ENCODE measurements around the gene TNFRSF12A.
"Not testable (repeated sequence)": the region's sequence is repeated elsewhere in the genome, so short reads cannot be mapped to it uniquely, and the experiment has no call there.

DNA sequence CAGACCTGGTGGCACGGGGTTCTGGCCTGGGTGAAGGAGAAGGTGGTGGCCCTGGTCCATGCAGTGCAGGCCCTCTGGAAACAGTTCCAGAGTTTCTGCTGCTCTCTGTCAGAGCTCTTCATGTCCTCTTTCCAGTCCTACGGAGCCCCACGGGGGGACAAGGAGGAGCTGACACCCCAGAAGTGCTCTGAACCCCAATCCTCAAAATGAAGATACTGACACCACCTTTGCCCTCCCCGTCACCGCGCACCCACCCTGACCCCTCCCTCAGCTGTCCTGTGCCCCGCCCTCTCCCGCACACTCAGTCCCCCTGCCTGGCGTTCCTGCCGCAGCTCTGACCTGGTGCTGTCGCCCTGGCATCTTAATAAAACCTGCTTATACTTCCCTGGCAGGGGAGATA is 49.0 kb downstream of the TNFRSF12A start:
- TF ChIP-seq, protein P1, sequence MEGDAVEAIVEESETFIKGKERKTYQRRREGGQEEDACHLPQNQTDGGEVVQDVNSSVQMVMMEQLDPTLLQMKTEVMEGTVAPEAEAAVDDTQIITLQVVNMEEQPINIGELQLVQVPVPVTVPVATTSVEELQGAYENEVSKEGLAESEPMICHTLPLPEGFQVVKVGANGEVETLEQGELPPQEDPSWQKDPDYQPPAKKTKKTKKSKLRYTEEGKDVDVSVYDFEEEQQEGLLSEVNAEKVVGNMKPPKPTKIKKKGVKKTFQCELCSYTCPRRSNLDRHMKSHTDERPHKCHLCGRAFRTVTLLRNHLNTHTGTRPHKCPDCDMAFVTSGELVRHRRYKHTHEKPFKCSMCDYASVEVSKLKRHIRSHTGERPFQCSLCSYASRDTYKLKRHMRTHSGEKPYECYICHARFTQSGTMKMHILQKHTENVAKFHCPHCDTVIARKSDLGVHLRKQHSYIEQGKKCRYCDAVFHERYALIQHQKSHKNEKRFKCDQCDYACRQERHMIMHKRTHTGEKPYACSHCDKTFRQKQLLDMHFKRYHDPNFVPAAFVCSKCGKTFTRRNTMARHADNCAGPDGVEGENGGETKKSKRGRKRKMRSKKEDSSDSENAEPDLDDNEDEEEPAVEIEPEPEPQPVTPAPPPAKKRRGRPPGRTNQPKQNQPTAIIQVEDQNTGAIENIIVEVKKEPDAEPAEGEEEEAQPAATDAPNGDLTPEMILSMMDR (IDR thresholded peaks at IDR 0.05): not testable (repeated sequence)
- TF ChIP-seq, protein P2, sequence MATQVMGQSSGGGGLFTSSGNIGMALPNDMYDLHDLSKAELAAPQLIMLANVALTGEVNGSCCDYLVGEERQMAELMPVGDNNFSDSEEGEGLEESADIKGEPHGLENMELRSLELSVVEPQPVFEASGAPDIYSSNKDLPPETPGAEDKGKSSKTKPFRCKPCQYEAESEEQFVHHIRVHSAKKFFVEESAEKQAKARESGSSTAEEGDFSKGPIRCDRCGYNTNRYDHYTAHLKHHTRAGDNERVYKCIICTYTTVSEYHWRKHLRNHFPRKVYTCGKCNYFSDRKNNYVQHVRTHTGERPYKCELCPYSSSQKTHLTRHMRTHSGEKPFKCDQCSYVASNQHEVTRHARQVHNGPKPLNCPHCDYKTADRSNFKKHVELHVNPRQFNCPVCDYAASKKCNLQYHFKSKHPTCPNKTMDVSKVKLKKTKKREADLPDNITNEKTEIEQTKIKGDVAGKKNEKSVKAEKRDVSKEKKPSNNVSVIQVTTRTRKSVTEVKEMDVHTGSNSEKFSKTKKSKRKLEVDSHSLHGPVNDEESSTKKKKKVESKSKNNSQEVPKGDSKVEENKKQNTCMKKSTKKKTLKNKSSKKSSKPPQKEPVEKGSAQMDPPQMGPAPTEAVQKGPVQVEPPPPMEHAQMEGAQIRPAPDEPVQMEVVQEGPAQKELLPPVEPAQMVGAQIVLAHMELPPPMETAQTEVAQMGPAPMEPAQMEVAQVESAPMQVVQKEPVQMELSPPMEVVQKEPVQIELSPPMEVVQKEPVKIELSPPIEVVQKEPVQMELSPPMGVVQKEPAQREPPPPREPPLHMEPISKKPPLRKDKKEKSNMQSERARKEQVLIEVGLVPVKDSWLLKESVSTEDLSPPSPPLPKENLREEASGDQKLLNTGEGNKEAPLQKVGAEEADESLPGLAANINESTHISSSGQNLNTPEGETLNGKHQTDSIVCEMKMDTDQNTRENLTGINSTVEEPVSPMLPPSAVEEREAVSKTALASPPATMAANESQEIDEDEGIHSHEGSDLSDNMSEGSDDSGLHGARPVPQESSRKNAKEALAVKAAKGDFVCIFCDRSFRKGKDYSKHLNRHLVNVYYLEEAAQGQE (IDR thresholded peaks at IDR 0.05; ENCODE audit: insufficient read depth in 1 of 2, low read depth in 2 of 2, low read length in 1 of 2): not testable (repeated sequence)
